K562 (cell line): ENCODE results near the gene BTRC. TPM values are rescaled to one million over a fixed set of nuclear protein-coding genes. Genes with fewer than 3 reads are reported as not detected.

Experiments used
- ATAC-seq: fragments of 200-7000 bp; cut with Tn5 transposase; 3 replicates; pipeline ENCODE4 v1.9.1; 2020; ENCODE audit warnings: moderate library complexity
- BruUV-seq: library from RNA; stranded (reverse); fragments of 400-500 nt; replicated peaks from 2 replicates; lab custom pipeline; 2021; lab: Mats Ljungman, UMichigan
- CTCF ChIA-PET: fragments of 300-600 bp; formaldehyde crosslinking; extraction: SDS; loops from one replicate; lab custom pipeline; 2021; ENCODE audit warnings: low intra/inter-chr PET ratio; lab: Yijun Ruan, JAX
- POLR2A ChIA-PET: fragments of 300-600, 350-650 bp; sonication (Branson Sonifier 250); formaldehyde crosslinking; extraction: SDS; loops from one replicate; lab custom pipeline; 2021; ENCODE audit warnings: antibody characterized with exemption, inconsistent platforms; lab: Yijun Ruan, JAX
- DNase-seq, 4 experiments: peaks; one replicate each; pipeline versions ENCODE4 v3.0.0 to v3.0.0-alpha.2; 2011 to 2018; ENCODE audit warnings: low spot score in 3 of 4, mixed read lengths in 3 of 4; ENCODE audit errors: extremely low read depth in 1 of 4
- FAIRE-seq: peaks from 2 replicates; lab custom pipeline; 2011; peaks lifted over from hg19 to GRCh38; lab: Jason Lieb, UNC
- H2AFZ ChIP-seq: 2 replicates; pipeline ENCODE4 v1.6.0; 2011; ENCODE audit warnings: low read depth, low read length, control low read depth, inconsistent platforms
- H3K27ac ChIP-seq: fragments of 200-600 bp; 3 replicates; pipeline ENCODE4 v1.8.0; 2011; ENCODE audit warnings: low read depth, mild to moderate bottlenecking, control low read depth, inconsistent platforms, low read length, moderate library complexity, mixed read lengths; ENCODE audit errors: extremely low read depth
- H3K27me3 ChIP-seq, 2 experiments: fragments of 300-600 bp in 1 of 2; 2 replicates in 1 of 2; 3 replicates in 1 of 2; pipeline versions ENCODE4 v1.6.0 to v1.8.0; 2011; ENCODE audit warnings: inconsistent platforms in 2 of 2, low read length in 2 of 2, mild to moderate bottlenecking in 1 of 2, mixed read lengths in 1 of 2, moderate library complexity in 1 of 2; ENCODE audit not compliant: control insufficient read depth in 2 of 2, insufficient read depth in 2 of 2
- H3K36me3 ChIP-seq: fragments of 300-600 bp; 3 replicates; pipeline ENCODE4 v1.8.0; 2011; ENCODE audit warnings: mild to moderate bottlenecking, low read length, inconsistent platforms; ENCODE audit not compliant: control insufficient read depth, insufficient read depth
- H3K4me1 ChIP-seq, 2 experiments: fragments of 200-600 bp in 1 of 2; replicated peaks in 1 of 2; 2 replicates in 1 of 2; 3 replicates in 1 of 2; pipeline versions ENCODE4 v1.5.1 to v1.8.0; 2011; ENCODE audit warnings: inconsistent platforms in 2 of 2, low read length in 2 of 2, mild to moderate bottlenecking in 1 of 2, mixed read lengths in 1 of 2, moderate library complexity in 1 of 2; ENCODE audit not compliant: control insufficient read depth in 2 of 2, insufficient read depth in 2 of 2
- H3K4me2 ChIP-seq: 2 replicates; pipeline ENCODE4 v1.6.1; 2011; ENCODE audit warnings: low read length, control low read depth, inconsistent platforms, mixed read lengths; ENCODE audit not compliant: insufficient read depth
- H3K4me3 ChIP-seq: fragments of 200-600 bp; sonication (generic), shearing (Covaris generic); 2 replicates; pipeline ENCODE4 v1.5.1; 2016; ENCODE audit warnings: control low read depth, inconsistent platforms
- H3K79me2 ChIP-seq: fragments of 200-600 bp; 3 replicates; pipeline ENCODE4 v1.8.0; 2011; ENCODE audit warnings: low read length, inconsistent platforms; ENCODE audit not compliant: control insufficient read depth, insufficient read depth
- H3K9ac ChIP-seq, 2 experiments: 2 replicates each; pipeline versions ENCODE4 v1.6.0 to v1.6.1; 2011; ENCODE audit warnings: low read depth in 2 of 2, low read length in 2 of 2, control low read depth in 1 of 2, inconsistent platforms in 1 of 2, mild to moderate bottlenecking in 1 of 2, mixed read lengths in 1 of 2; ENCODE audit not compliant: insufficient read depth in 1 of 2
- H3K9me1 ChIP-seq: one replicate; pipeline ENCODE4 v1.6.0; 2011; ENCODE audit warnings: inconsistent platforms, mild to moderate bottlenecking, low read length, moderate library complexity; ENCODE audit not compliant: control insufficient read depth, insufficient read depth
- H3K9me3 ChIP-seq: replicated peaks from 2 replicates; pipeline ENCODE4 v1.5.1; 2011; ENCODE audit warnings: low read depth, low read length, inconsistent platforms; ENCODE audit not compliant: control insufficient read depth, insufficient read depth
- H4K20me1 ChIP-seq: replicated peaks from 2 replicates; pipeline ENCODE4 v1.6.1; 2011; ENCODE audit warnings: low read length, inconsistent platforms, mixed read lengths; ENCODE audit not compliant: control insufficient read depth, insufficient read depth
- RBM15 ChIP-seq: fragments of 200-400 bp; formaldehyde crosslinking; IDR thresholded peaks from 2 replicates; pipeline ENCODE4 v1.6.1; 2018; ENCODE audit warnings: mild to moderate bottlenecking, low read length, moderate library complexity; ENCODE audit not compliant: insufficient read depth
- TCF3 ChIP-seq: sonication (generic); formaldehyde crosslinking; IDR thresholded peaks from 2 replicates; pipeline ENCODE4 v1.4.0; 2020; ENCODE audit warnings: mild to moderate bottlenecking, missing genetic modification reagents
- TFAM ChIP-seq: fragments of 250-450 bp; sonication (Bioruptor Pico); conservative IDR thresholded peaks from 2 replicates; pipeline ENCODE4 v1.5.0; 2021; ENCODE audit warnings: mild to moderate bottlenecking, moderate library complexity
- WGBS: fragments of 100-300 bp; shearing (Covaris generic); methylation state at CpG from one replicate; pipeline ENCODE4 v1.1.6; 2016; ENCODE audit warnings: low coverage, mixed read lengths; ENCODE audit not compliant: insufficient coverage; ENCODE audit errors: missing lambda C conversion rate; 5-methylcytosine and 5-hydroxymethylcytosine counted together
- in situ Hi-C: fragments of 300-500 bp; cut with MboI; formaldehyde crosslinking; loops from 4 replicates; pipeline ENCODE4 v1.15.0; 2018; ENCODE audit warnings: inconsistent platforms, mixed read lengths
- intact Hi-C: fragments of 100-400 bp; cut with micrococcal nuclease; formaldehyde crosslinking; loops from 2 replicates; pipeline ENCODE4 v1.14.2; 2022
- polyA plus RNA-seq, 8 experiments: library from polyadenylated mRNA; depleted of rRNA in 4 of 8; stranded (reverse) in 5 of 8; unstranded in 3 of 8; fragments of >200 nt; fragmentation: Nextera tagmentation in 2 of 8; fragmentation: Illumina TruSeq in 1 of 8; extraction: Ambion mirVana in 2 of 8; extraction: Trizol in 1 of 8; gene quantifications; 2 replicates each; pipeline versions ENCODE4 v1.2.1 to v1.2.3, GENCODE V29; 2011 to 2014; ENCODE audit warnings: inconsistent platforms in 1 of 8, missing spikeins in 1 of 8
- total RNA-seq, 7 experiments: library from RNA; depleted of rRNA in 6 of 7; stranded (reverse); fragments of >200 nt in 6 of 7; fragmentation: Illumina TruSeq in 2 of 7; extraction: Trizol in 2 of 7; gene quantifications; 2 replicates each; pipeline versions ENCODE4 v1.2.1 to v1.2.3, GENCODE V29; 2011 to 2021; ENCODE audit warnings: low replicate concordance in 1 of 7

BTRC gene
- total and polyA plus RNA-seq, 9 of the 15 experiments (the other 6 are each of a cell fraction or from before 2014, with no cell fraction given) = 1.6 to 15.4 (median 7.0) TPM

DNA sequence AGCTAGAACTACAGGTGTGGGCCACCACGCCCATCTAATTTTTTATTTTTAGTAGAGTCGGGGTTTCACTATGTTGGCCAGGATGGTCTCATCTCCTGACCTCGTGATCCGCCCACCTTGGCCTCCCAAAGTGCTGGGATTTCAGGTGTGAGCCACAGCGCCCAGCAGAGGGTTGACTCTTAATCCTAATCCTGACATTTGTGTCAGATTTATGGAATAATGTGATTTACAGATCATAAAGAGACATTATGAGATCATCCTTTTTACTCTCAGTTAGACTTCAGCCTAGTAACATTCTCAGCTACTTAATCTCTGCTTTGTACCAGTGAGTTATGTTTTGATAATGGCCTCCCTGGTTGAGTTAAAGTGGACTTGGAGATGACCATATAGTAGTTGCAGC, 2.2 kb downstream of the BTRC start:
- H3K9ac ChIP-seq = no peak overlapping the region
- POLR2A ChIA-PET = no interaction called here
- 88% methylated on average over 5 of the region's 5 CpGs for WGBS
- no peak for TF ChIP-seq TFAM (CRISPR knock-in tag)
- TF ChIP-seq, all 486 proteins: peak for 0
- Histone ChIP-seq H3K4me1 (peaks cover 0 to 6% of the 10 kb centered on the region in 2 experiments; a peak in 3 of 5 replicates), H3K4me2 (no peak overlapping the region), H3K9me1 (no peaks in the 10 kb centered on the region), H3K9me3 (no peaks in the 10 kb centered on the region), H3K36me3 (no peaks in the 10 kb centered on the region), H4K20me1 (no peaks in the 10 kb centered on the region; the same call in 1 of the 2 replicates), H2AFZ (no peak overlapping the region), H3K27me3 (no peaks in the 10 kb centered on the region), H3K4me3 (no peak overlapping the region), H3K79me2 (peaks cover 14% of the 10 kb centered on the region), H3K27ac (no peak overlapping the region)
- no peak for ATAC-seq
- FAIRE-seq = no peak
- BruUV-seq = no TSS peak
- in situ Hi-C loops = no loop called here
- CTCF ChIA-PET = no interaction called here
- intact Hi-C loops = no loop called here
- DNase-seq = no peak

DNA sequence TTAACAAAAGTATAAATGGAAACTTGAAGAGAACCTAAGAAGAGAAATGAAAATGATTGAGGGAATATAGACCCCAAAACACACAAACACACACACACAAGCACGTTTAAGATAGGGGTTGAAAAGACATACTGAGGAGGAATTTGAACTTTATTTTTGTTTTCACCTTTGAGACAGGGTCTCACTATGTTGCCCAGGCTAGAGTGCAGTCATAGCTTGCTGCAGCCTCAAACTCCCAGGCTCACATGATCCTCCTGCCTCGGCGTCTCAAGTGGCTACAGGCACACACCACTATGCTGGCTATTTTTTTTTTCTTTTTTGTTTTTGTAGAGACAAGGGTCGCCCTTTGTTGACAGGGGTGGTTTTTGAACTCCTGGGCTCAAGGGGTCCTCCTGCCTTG, 4.0 kb downstream of the BTRC start:
- Histone ChIP-seq H3K9ac (no peak overlapping the region), H3K9me3 (no peaks in the 10 kb centered on the region), H3K79me2 (peaks cover 14% of the 10 kb centered on the region), H3K4me2 (no peak overlapping the region), H3K4me1 (peaks cover 0 to 6% of the 10 kb centered on the region in 2 experiments; a peak in 3 of 5 replicates), H3K27ac (no peak overlapping the region), H3K27me3 (no peaks in the 10 kb centered on the region), H3K4me3 (no peak overlapping the region), H3K36me3 (no peaks in the 10 kb centered on the region), H2AFZ (no peak overlapping the region), H3K9me1 (no peaks in the 10 kb centered on the region), H4K20me1 (no peaks in the 10 kb centered on the region; the same call in 1 of the 2 replicates)
- POLR2A ChIA-PET = interaction anchor here (0.6 to 1.2 kb wide), 2 partner anchors 14 to 206 kb away, joined by 3 read pairs; no protein-coding TSS in a partner anchor
- 58% methylated on average over 4 of the region's 4 CpGs for WGBS
- TF ChIP-seq RBM15 (no peak), TCF3 (CRISPR knock-in tag) (no peak)
- BruUV-seq = no TSS peak
- FAIRE-seq = no peak
- CTCF ChIA-PET = no interaction called here
- ATAC-seq = no peak
- intact Hi-C loops (no loop called here), in situ Hi-C loops (no loop called here)
- DNase-seq = no peak
